Body of pancreas (tissue), 4 donors: ENCODE results near the gene C1QL2. TPM values are rescaled to one million over a fixed set of nuclear protein-coding genes. Genes with fewer than 3 reads are reported as not detected.

ENCODE experiments used
- ATAC-seq: fragments of 150-250 bp; one replicate; pipeline ENCODE4 v1.9.1; 2016
- DNase-seq, 4 donors: peaks; one replicate each; pipeline ENCODE4 v3.0.0-alpha.2; 2019
- H3K27ac ChIP-seq, 4 donors: fragments of 200-600 bp; sonication (generic); 1 replicate in 3 of 4; 2 replicates in 1 of 4; pipeline versions ENCODE4 v1.5.1 to v1.6.1; 2016 to 2019; ENCODE audit warnings: mild to moderate bottlenecking in 1 of 4, mixed read lengths in 1 of 4, moderate library complexity in 1 of 4
- H3K27me3 ChIP-seq, 2 donors: fragments of 200-600 bp; sonication (generic); one replicate each; pipeline ENCODE4 v1.6.0; 2016; ENCODE audit warnings: mild to moderate bottlenecking in 1 of 2
- H3K36me3 ChIP-seq, 2 donors: fragments of 200-600 bp; sonication (generic); replicated peaks in 1 of 2; 2 replicates each; pipeline ENCODE4 v1.5.1; 2016; ENCODE audit warnings: low read depth in 2 of 2; ENCODE audit not compliant: insufficient read depth in 1 of 2
- H3K4me1 ChIP-seq: fragments of 200-600 bp; sonication (generic); one replicate; pipeline ENCODE4 v1.6.0; 2016
- H3K4me3 ChIP-seq, 2 donors: fragments of 200-600 bp; sonication (generic); 1 replicate in 1 of 2; 2 replicates in 1 of 2; pipeline ENCODE4 v1.5.1; 2016 to 2019
- H3K9me3 ChIP-seq, 3 donors: fragments of 200-600 bp; sonication (generic); 1 replicate in 2 of 3; 2 replicates in 1 of 3; pipeline ENCODE4 v1.5.1; 2016
- POLR2A ChIP-seq, 3 donors: fragments of 450-650 bp; IDR thresholded peaks; one replicate each; pipeline ENCODE4 v1.6.1; 2016; ENCODE audit warnings: antibody characterized with exemption in 3 of 3, mild to moderate bottlenecking in 2 of 3
- WGBS, 2 donors: methylation state at CpG; one replicate each; pipeline ENCODE4 v1.1.5; 2017; 5-methylcytosine and 5-hydroxymethylcytosine counted together
- intact Hi-C: fragments of 100-400 bp; cut with DNase I; formaldehyde crosslinking; loops from one replicate; pipeline ENCODE4 v1.15.1; 2023
- total RNA-seq, 2 donors: library from RNA; depleted of rRNA; stranded (reverse); fragments of >200 nt; gene quantifications; one replicate each; pipeline ENCODE4 v1.1.0, GENCODE V29; 2016
- TF ChIP-seq, protein P1 (sequence below), 7 experiments: fragments of 450-650 bp in 4 of 7; fragments of 200-600 bp in 3 of 7; sonication (generic) in 3 of 7; IDR thresholded peaks; one replicate each; pipeline ENCODE4 v1.5.1; 2016 to 2019; ENCODE audit warnings: antibody characterized with exemption in 7 of 7

The C1QL2 gene
- total RNA-seq, 2 donors from 2014 or later: 1.0 TPM; not detected in 1

DNA sequence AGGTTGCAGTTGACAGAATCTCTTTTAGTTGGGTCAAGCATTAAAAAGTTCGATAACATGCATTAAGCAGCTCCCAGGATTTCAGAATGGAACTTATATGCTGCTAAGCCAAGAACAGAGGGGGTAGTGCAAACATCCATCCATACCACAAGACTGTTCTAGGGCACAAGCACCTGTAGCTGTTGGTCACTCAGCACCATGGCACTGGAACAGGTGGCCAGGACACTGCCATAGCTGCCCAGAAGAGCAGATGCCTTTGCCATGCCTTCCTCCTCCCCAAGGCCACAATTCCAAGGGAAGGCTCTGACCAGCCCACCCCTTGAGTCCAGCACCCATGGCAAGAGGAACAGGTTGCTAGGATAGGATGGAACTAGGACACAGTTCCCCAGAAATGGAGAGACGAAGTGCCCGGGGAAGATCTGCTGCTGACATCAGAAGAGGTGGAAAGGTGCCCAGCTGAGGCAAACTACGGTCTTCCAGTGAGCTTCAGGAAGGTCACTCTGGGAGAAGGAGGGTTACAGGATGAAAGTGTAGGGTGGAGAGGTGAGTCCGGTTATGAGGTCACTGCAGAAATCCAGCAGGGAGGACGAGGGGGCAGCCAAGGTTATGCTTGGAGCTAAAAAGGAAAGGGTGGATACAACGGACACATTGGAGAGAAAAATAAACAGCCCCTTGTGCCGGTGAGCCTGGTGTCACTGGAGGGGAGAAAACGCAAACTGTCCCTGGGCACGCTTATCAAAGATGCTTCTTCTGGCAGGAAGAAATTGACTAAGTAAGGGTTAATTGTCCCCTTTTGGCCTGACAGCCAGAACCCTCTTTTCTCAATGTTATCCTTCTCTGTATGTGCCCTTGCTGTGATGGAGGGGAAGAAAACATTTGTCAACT lies 41.9 kb downstream of the C1QL2 start:
- Histone ChIP-seq H3K4me1 (peaks cover 6% of the 10 kb centered on the region), H3K36me3 (no peaks in the 10 kb centered on the region), H3K9me3 (no peaks in the 10 kb centered on the region), H3K27me3 (no peaks in the 10 kb centered on the region), H3K4me3 (no peak overlapping the region), H3K27ac (no peak overlapping the region)
- no peak for TF ChIP-seq POLR2A (IDR thresholded peaks at IDR 0.05)
- TF ChIP-seq, protein P1, sequence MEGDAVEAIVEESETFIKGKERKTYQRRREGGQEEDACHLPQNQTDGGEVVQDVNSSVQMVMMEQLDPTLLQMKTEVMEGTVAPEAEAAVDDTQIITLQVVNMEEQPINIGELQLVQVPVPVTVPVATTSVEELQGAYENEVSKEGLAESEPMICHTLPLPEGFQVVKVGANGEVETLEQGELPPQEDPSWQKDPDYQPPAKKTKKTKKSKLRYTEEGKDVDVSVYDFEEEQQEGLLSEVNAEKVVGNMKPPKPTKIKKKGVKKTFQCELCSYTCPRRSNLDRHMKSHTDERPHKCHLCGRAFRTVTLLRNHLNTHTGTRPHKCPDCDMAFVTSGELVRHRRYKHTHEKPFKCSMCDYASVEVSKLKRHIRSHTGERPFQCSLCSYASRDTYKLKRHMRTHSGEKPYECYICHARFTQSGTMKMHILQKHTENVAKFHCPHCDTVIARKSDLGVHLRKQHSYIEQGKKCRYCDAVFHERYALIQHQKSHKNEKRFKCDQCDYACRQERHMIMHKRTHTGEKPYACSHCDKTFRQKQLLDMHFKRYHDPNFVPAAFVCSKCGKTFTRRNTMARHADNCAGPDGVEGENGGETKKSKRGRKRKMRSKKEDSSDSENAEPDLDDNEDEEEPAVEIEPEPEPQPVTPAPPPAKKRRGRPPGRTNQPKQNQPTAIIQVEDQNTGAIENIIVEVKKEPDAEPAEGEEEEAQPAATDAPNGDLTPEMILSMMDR (IDR thresholded peaks at IDR 0.05): no peak
- ATAC-seq (no peak), DNase-seq (no peak)
- intact Hi-C loops: no loop called here
- 66 to 70% methylated on average over 10 of the region's 10 CpGs for WGBS, 2 donors

DNA sequence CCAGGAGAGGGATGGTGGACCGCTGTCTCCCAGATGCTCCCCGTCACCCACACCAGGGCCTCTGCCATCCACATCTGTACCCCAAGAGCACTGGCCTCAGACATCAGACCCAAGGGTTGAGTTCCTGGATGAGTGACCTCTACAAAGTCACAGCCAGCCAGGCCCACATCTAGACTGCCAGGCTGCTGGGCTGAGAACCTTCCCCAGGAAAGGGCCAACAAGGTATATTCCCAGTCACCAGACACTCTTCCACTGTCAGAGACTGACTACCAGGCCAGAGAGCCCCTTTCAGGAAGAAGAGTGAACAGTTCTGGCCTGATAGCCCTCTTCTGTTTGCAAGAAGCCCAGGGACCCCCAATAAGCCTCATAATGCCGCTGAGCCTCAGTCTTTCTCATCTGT lies 44.3 kb downstream of the C1QL2 start:
- Histone ChIP-seq H3K4me3 (no peak overlapping the region), H3K36me3 (no peaks in the 10 kb centered on the region), H3K9me3 (peaks cover 0 to 10% (median 0%) of the 10 kb centered on the region in 3 donors), H3K27ac (no peak overlapping the region), H3K4me1 (no peaks in the 10 kb centered on the region), H3K27me3 (no peaks in the 10 kb centered on the region)
- intact Hi-C loops: no loop called here
- ATAC-seq (no peak), DNase-seq (no peak)
- 86 to 95% methylated on average over 3 of the region's 3 CpGs for WGBS, 2 donors
- no peak for TF ChIP-seq POLR2A (IDR thresholded peaks at IDR 0.05)

DNA sequence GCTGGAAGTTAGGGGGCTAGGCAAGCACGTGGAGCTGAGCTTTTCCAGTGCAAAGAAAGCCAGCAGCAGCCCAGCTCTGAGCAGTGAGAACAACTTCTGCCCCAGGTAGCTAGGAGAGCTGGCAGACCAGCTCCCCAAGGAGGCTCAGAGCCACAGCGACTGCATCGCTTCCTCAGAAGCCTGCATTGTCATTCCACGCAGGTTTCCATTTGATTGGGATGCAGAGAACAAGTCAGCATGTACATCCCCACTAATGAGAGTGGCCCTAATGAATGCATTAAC lies 45.1 kb downstream of the C1QL2 start:
- intact Hi-C loops: no loop called here
- Histone ChIP-seq H3K27me3 (no peaks in the 10 kb centered on the region), H3K9me3 (peaks cover 0 to 10% (median 0%) of the 10 kb centered on the region in 3 donors), H3K4me1 (no peaks in the 10 kb centered on the region), H3K4me3 (no peak overlapping the region), H3K27ac (no peak overlapping the region), H3K36me3 (no peaks in the 10 kb centered on the region)
- ATAC-seq: no peak
- TF ChIP-seq, protein P1 (IDR thresholded peaks at IDR 0.05): no peak
- TF ChIP-seq POLR2A (IDR thresholded peaks at IDR 0.05): no peak
- no peak for DNase-seq
- 0 to 57% methylated on average over 1 to 4 of the region's 4 CpGs for WGBS, 2 donors

DNA sequence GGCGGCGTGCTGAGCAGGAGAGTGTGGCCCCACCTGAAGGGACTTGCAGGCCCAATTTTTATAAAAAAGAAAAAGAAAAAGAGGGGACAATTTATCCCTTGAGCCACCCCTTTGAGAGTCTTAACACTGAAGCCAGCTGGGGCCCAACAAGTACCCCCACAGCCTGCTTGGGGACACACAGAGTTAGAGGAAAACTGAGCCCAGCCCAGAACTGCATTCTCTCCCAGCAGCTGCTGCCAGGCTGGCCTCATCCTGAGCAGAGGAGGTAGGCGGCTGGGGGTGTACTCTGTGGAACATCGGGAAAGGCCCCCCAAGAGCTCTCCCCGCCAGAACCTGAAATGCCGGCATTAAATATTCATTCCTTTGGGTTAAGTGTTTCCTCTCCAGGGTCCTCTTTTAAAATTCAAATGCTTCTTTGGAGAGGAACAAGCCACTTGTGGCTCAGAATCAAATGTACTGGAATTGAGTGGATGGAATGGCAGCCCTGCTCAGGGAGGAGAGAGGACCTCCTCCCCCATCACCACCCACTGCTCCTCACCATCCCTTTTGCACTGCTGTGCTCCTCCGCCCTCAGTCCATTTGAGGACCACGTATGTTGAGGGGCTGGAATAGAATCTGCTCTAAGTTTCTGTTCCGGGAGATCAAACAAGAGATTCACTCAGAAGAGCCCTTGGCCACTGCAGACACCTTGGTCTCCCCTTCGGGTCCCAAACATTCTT lies 45.6 kb downstream of the C1QL2 start:
- no peak overlapping the region for H3K4me3 ChIP-seq
- no peak for TF ChIP-seq POLR2A (IDR thresholded peaks at IDR 0.05)
- H3K4me1 ChIP-seq: no peaks in the 10 kb centered on the region
- intact Hi-C loops: no loop called here
- no peaks in the 10 kb centered on the region for H3K36me3 ChIP-seq
- no peak overlapping the region for H3K27ac ChIP-seq
- no peaks in the 10 kb centered on the region for H3K27me3 ChIP-seq
- H3K9me3 ChIP-seq: peaks cover 0 to 10% (median 0%) of the 10 kb centered on the region in 3 donors
- WGBS, 2 donors: 52 to 56% methylated on average over 9 to 10 of the region's 10 CpGs
- DNase-seq (no peak), ATAC-seq (no peak)

DNA sequence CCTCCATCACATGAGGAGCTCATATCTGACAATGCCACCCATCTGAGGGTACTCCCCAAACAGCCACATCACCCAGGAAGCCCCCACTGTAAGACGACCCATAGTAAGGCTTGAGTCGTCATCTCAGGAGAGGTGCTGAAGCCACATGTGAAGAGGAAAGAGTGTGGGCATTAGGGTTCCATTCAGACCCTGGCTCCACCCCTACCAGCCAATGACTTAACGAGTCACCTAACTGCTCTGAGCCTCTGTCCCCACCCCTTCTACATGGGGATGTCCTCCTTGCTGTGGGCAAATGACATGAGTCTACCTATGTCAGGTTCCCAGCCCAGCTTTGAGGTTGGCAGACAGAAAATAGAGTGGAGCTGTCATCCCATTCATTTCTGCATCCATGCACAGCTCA lies 46.3 kb downstream of the C1QL2 start:
- no peak for TF ChIP-seq POLR2A (IDR thresholded peaks at IDR 0.05)
- TF ChIP-seq, protein P1 (IDR thresholded peaks at IDR 0.05): no peak
- Histone ChIP-seq H3K4me3 (no peak overlapping the region), H3K36me3 (no peaks in the 10 kb centered on the region), H3K27me3 (no peaks in the 10 kb centered on the region), H3K9me3 (peaks cover 0 to 10% (median 0%) of the 10 kb centered on the region in 3 donors), H3K4me1 (no peaks in the 10 kb centered on the region), H3K27ac (no peak overlapping the region)
- 47 to 55% methylated on average over 3 of the region's 3 CpGs for WGBS, 2 donors
- ATAC-seq (no peak), DNase-seq (no peak)
- intact Hi-C loops: no loop called here
